Neural progenitor cell (in vitro differentiated cells): ENCODE measurements around the gene DUS1L.

Source experiments
- CTCF ChIP-seq: fragments of 200-600 bp; sonication (generic); IDR thresholded peaks from 2 replicates; pipeline ENCODE4 v1.5.1; 2017; ENCODE audit warnings: antibody characterized with exemption, mild to moderate bottlenecking
- EZH2phosphoT487 ChIP-seq: fragments of 200-600 bp; sonication (generic); IDR thresholded peaks from 2 replicates; pipeline ENCODE4 v1.6.1; 2017; ENCODE audit warnings: antibody characterized with exemption

- TF ChIP-seq EZH2phosphoT487 (no peak), CTCF (no peak)
These were observed 39.8 kb upstream of the DUS1L start for GRCh38 chr17:82105417-82105881.
